Keratinocyte (primary cell): ENCODE results near the gene CELF6. TPM values are rescaled to one million over a fixed set of nuclear protein-coding genes. Genes with fewer than 3 reads are reported as not detected.

Experiments
- DNase-seq: peaks from one replicate; pipeline ENCODE4 v3.0.0-alpha.2; 2011; ENCODE audit warnings: low read depth, missing footprints, low spot score
- FAIRE-seq: peaks from 2 replicates; lab custom pipeline; 2011; peaks lifted over from hg19 to GRCh38; lab: Jason Lieb, UNC
- H2AFZ ChIP-seq: 2 replicates; pipeline ENCODE4 v1.6.0; 2012; ENCODE audit warnings: low read length, control low read depth, inconsistent platforms; ENCODE audit not compliant: control insufficient read depth
- H3K27ac ChIP-seq: 2 replicates; pipeline ENCODE4 v1.5.1; 2011; ENCODE audit warnings: low read length; ENCODE audit not compliant: control insufficient read depth, insufficient read depth
- H3K27me3 ChIP-seq: 3 replicates; pipeline ENCODE4 v1.6.0; 2011; ENCODE audit warnings: low read length; ENCODE audit not compliant: control insufficient read depth, insufficient read depth; ENCODE audit errors: extremely low read depth
- H3K36me3 ChIP-seq, 2 experiments: 2 replicates in 1 of 2; 3 replicates in 1 of 2; pipeline ENCODE4 v1.5.1; 2011; ENCODE audit warnings: low read length in 2 of 2, mild to moderate bottlenecking in 1 of 2; ENCODE audit not compliant: control insufficient read depth in 2 of 2, insufficient read depth in 2 of 2; ENCODE audit errors: extremely low read depth in 1 of 2
- H3K4me1 ChIP-seq: 3 replicates; pipeline ENCODE4 v1.5.1; 2011; ENCODE audit warnings: low read length; ENCODE audit not compliant: control insufficient read depth, insufficient read depth; ENCODE audit errors: extremely low read depth
- H3K4me2 ChIP-seq: 3 replicates; pipeline ENCODE4 v1.6.0; 2011; ENCODE audit warnings: low read depth, low read length; ENCODE audit not compliant: control insufficient read depth, insufficient read depth; ENCODE audit errors: extremely low read depth
- H3K4me3 ChIP-seq, 3 experiments: fragments of 200-600 bp in 1 of 3; sonication (generic) in 1 of 3; 2 replicates in 2 of 3; 3 replicates in 1 of 3; pipeline ENCODE4 v1.5.1; 2011 to 2016; ENCODE audit warnings: low read length in 3 of 3, mild to moderate bottlenecking in 3 of 3, control low read depth in 2 of 3, inconsistent platforms in 1 of 3, low read depth in 1 of 3, mixed read lengths in 1 of 3, mixed run types in 1 of 3, moderate library complexity in 1 of 3; ENCODE audit not compliant: control insufficient read depth in 2 of 3, insufficient read depth in 2 of 3; ENCODE audit errors: extremely low read depth in 1 of 3
- H3K79me2 ChIP-seq: 2 replicates; pipeline ENCODE4 v1.6.0; 2012; ENCODE audit warnings: low read length; ENCODE audit not compliant: control insufficient read depth, insufficient read depth
- H3K9ac ChIP-seq: 3 replicates; pipeline ENCODE4 v1.6.0; 2011; ENCODE audit warnings: low read length; ENCODE audit not compliant: control insufficient read depth, insufficient read depth; ENCODE audit errors: extremely low read depth
- H3K9me1 ChIP-seq: 3 replicates; pipeline ENCODE4 v1.6.0; 2011; ENCODE audit warnings: low read length; ENCODE audit not compliant: control insufficient read depth, insufficient read depth; ENCODE audit errors: extremely low read depth
- H3K9me3 ChIP-seq: 2 replicates; pipeline ENCODE4 v1.5.1; 2012; ENCODE audit warnings: low read depth, low read length; ENCODE audit not compliant: control insufficient read depth
- H4K20me1 ChIP-seq: 3 replicates; pipeline ENCODE4 v1.6.0; 2011; ENCODE audit warnings: low read length; ENCODE audit not compliant: control insufficient read depth, insufficient read depth; ENCODE audit errors: extremely low read depth
- EZH2 ChIP-seq: IDR thresholded peaks from one replicate; pipeline ENCODE4 v1.6.1; 2012; ENCODE audit warnings: inconsistent platforms, mild to moderate bottlenecking, low read length, moderate library complexity
- dilution Hi-C: fragments of 300-500 bp; cut with MboI; formaldehyde crosslinking; loops from one replicate; pipeline ENCODE4 v1.7.0; 2020; ENCODE audit warnings: low sequenced_read_pairs; ENCODE audit not compliant: extremely low pct_ligation_motif_present
- polyA plus RNA-seq, 5 experiments: library from polyadenylated mRNA; depleted of rRNA in 3 of 5; stranded (reverse) in 3 of 5; stranded (forward) in 1 of 5; unstranded in 1 of 5; fragments of >200 nt; gene quantifications; 1 replicate in 1 of 5; 2 replicates in 3 of 5; 3 replicates in 1 of 5; pipeline versions ENCODE4 v1.2.1 to v1.2.3, GENCODE V29; 2011 to 2012; ENCODE audit warnings: missing spikeins in 2 of 5, low read depth in 1 of 5, low replicate concordance in 1 of 5
- TF ChIP-seq, protein P1 (sequence below), 3 experiments: IDR thresholded peaks in 1 of 3; conservative IDR thresholded peaks in 1 of 3; optimal IDR thresholded peaks in 1 of 3; 2 replicates in 2 of 3; 3 replicates in 1 of 3; pipeline versions ENCODE3 to v1.5.1; 2011; ENCODE audit warnings: low read length in 3 of 3, mild to moderate bottlenecking in 3 of 3, moderate library complexity in 2 of 3, control low read depth in 1 of 3, inconsistent platforms in 1 of 3; ENCODE audit not compliant: insufficient read depth in 2 of 3; ENCODE audit errors: extremely low read depth in 1 of 3

Gene CELF6
- polyA plus RNA-seq, 1 donor (not counting 4 experiments of a cell fraction or from before 2014, with no cell fraction given): 0.04 TPM

GRCh38 chr15:72280751-72281150, 39.2 kb downstream of the CELF6 start:
- no peak for FAIRE-seq
- dilution Hi-C loops: no loop called here
- no peak overlapping the region for H3K4me2 ChIP-seq
- H3K79me2 ChIP-seq: no peaks in the 10 kb centered on the region
- no peak for DNase-seq
- H3K27me3 ChIP-seq: no peaks in the 10 kb centered on the region
- H2AFZ ChIP-seq: no peak overlapping the region
- H3K9me1 ChIP-seq: no peaks in the 10 kb centered on the region
- no peaks in the 10 kb centered on the region for H4K20me1 ChIP-seq
- no peaks in the 10 kb centered on the region for H3K9me3 ChIP-seq
- H3K4me3 ChIP-seq: no peak overlapping the region
- H3K9ac ChIP-seq: no peak overlapping the region
- no peaks in the 10 kb centered on the region for H3K36me3 ChIP-seq
- H3K27ac ChIP-seq: no peak overlapping the region
- no peak for TF ChIP-seq EZH2
- TF ChIP-seq, protein P1, sequence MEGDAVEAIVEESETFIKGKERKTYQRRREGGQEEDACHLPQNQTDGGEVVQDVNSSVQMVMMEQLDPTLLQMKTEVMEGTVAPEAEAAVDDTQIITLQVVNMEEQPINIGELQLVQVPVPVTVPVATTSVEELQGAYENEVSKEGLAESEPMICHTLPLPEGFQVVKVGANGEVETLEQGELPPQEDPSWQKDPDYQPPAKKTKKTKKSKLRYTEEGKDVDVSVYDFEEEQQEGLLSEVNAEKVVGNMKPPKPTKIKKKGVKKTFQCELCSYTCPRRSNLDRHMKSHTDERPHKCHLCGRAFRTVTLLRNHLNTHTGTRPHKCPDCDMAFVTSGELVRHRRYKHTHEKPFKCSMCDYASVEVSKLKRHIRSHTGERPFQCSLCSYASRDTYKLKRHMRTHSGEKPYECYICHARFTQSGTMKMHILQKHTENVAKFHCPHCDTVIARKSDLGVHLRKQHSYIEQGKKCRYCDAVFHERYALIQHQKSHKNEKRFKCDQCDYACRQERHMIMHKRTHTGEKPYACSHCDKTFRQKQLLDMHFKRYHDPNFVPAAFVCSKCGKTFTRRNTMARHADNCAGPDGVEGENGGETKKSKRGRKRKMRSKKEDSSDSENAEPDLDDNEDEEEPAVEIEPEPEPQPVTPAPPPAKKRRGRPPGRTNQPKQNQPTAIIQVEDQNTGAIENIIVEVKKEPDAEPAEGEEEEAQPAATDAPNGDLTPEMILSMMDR (optimal IDR thresholded peaks at IDR 0.05 in 1 of 3, IDR thresholded peaks at IDR 0.05 in 1 of 3, conservative IDR thresholded peaks at IDR 0.05 in 1 of 3; ENCODE audit: extremely low read depth in 1 of 3, insufficient read depth in 2 of 3, low read length in 3 of 3): no peak
- H3K4me1 ChIP-seq: peaks cover 14% of the 10 kb centered on the region

DNA sequence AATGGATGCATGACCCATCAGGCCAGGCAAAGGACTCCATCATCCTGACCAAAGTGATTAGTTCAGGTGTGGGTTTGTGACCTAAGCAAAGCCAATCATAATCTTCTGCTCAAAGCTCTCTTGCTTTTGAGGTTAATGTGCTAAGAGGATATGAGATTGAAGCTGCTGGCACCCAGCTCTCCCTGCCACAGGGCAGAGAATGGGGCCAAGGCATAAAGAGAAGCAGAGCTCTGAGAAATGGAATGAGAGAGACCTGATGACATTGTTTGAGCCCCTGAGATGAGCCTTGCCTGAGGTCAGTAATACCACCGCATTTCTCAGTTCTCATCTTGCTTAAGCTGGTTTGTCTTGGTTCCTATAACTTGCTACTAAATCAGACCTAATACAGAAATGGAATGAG, 41.2 kb downstream of the CELF6 start:
- no peak for FAIRE-seq
- H3K27ac ChIP-seq: no peak overlapping the region

More for the DNA sequence above, 41.2 kb downstream of the CELF6 start:
- dilution Hi-C loops: no loop called here
- TF ChIP-seq, protein P1 (optimal IDR thresholded peaks at IDR 0.05 in 1 of 3, IDR thresholded peaks at IDR 0.05 in 1 of 3, conservative IDR thresholded peaks at IDR 0.05 in 1 of 3; ENCODE audit: extremely low read depth in 1 of 3, insufficient read depth in 2 of 3, low read length in 3 of 3): no peak
- TF ChIP-seq EZH2: no peak
- Histone ChIP-seq H3K4me1 (no peaks in the 10 kb centered on the region), H3K4me3 (no peak overlapping the region), H3K4me2 (no peak overlapping the region), H2AFZ (no peak overlapping the region), H3K27me3 (no peaks in the 10 kb centered on the region), H3K9ac (no peak overlapping the region), H3K79me2 (no peaks in the 10 kb centered on the region), H3K36me3 (no peaks in the 10 kb centered on the region), H4K20me1 (no peaks in the 10 kb centered on the region), H3K9me1 (no peaks in the 10 kb centered on the region), H3K9me3 (no peaks in the 10 kb centered on the region)
- DNase-seq: no peak
